NCI-H2196 treated with DMSO at 0.1 percent for 48 hours (cell line): ENCODE data around the gene MICALL2.

Experiments used
- DNase-seq: peaks from one replicate; lab custom pipeline; 2025; ENCODE audit not compliant: unreplicated experiment; lab: John Stamatoyannopoulos, UW

Gene MICALL2

GRCh38 chr7:1468643-1469298, 9.5 kb upstream of the MICALL2 start:
- DNase-seq = no peak

GRCh38 chr7:1468203-1468602, 8.9 kb upstream of the MICALL2 start:
- DNase-seq = no peak

DNA sequence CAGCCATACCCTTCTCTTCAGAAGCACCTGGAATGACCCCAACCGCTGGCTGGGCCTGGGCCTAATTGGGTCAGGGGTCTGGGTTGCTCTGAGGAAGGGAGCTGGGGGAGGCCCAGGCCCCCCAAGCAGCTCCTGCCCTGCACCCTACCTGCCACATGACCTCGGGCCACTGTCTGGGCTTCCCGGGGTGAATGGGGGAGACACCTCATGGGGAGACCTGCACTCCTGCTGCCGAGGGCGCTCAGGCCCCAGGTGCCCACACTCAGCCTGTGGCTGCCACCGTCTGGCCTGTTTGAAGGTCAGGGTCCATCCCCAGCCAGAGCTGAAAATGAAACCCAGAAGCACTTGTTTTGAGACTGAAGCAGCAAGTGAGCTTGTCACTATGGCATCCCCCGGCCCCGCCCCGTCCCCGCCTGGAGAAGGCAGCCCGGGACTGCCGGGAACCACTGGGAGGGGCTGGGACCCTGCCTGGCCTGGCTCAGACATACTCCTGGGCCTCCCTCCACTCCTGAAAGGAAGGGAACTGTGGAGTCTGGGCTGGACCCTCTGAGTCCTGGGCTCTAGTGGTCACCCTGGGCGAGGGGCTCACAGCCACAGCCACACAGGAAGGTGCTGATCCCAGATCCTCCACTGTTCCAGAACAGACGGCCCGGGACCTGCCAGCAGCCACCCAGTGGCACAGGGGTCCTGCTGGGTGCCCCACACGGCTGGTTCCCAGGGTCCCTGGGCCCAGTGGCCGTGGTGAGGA, 7.4 kb upstream of the MICALL2 start:
- DNase-seq = no peak

GRCh38 chr7:1464694-1465093, 5.4 kb upstream of the MICALL2 start:
- DNase-seq = no peak

DNA sequence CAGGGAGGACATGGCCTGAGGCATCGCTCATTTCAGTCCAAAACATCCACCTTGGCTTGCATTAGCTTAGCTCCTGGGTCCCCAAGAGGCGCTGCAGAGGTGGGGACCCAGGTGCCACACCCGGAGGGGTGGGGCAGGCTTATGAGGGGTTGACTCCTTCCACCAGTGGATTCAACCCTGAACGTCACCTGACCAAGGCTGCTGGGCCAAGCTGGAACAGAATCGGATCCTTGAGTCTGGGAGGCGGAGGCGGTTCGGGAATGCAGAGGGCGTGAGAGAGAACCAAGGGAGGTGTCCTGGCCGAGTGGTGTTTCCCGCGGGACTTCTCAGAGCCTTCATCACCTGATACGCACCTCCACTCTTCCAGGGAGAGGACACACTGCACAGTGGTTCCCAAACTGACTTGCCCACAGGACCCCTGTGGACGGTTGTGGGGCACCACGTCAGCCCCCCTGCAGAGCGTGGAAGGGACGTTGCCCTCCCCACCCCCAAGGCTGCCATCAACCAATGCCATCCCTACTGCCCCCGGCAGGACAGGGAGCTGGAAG, 4.5 kb upstream of the MICALL2 start:
- no peak for DNase-seq

- no peak for DNase-seq
These were observed 2.5 kb upstream of the MICALL2 start for GRCh38 chr7:1461646-1462375.

DNA sequence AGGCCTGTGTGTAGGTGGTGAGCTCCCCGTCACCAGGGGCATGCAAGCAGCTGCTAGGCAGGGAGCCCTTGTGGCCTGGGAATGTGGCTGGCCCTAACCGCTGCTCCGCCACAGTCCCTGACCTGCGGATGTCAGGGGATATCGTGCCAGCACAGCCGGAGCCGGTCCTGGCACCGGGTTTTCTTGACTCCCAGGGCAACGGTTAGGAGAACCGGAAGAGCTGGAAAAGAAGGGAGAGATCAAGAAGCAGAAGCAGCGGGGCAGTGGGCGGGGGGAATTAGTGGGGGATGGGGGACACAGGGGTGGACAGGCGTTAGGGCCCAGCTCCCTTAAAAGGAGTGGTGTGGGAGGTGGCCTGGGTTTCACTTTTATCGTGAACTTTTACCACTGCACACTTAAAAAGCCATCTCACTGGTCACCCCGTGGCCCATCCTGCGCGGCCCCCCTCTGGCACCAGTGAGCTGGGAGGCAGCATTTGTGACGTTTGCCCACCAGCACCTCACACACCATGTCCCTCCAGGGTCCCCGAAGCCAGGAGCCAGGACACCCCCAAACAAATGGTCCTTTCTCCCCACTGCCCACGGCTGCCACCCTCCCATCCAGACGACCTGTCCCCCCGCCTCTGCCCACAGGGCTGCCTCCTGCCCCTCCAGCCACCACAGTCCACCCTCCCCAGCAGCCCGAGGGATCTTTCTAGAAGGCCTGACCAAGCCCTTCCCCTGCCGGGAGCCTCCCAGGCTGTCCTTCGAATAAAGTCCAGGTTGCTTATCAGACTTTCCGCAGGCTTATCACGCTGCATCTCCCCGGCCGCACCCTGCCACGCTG, 1.8 kb upstream of the MICALL2 start:
- no peak for DNase-seq

DNA sequence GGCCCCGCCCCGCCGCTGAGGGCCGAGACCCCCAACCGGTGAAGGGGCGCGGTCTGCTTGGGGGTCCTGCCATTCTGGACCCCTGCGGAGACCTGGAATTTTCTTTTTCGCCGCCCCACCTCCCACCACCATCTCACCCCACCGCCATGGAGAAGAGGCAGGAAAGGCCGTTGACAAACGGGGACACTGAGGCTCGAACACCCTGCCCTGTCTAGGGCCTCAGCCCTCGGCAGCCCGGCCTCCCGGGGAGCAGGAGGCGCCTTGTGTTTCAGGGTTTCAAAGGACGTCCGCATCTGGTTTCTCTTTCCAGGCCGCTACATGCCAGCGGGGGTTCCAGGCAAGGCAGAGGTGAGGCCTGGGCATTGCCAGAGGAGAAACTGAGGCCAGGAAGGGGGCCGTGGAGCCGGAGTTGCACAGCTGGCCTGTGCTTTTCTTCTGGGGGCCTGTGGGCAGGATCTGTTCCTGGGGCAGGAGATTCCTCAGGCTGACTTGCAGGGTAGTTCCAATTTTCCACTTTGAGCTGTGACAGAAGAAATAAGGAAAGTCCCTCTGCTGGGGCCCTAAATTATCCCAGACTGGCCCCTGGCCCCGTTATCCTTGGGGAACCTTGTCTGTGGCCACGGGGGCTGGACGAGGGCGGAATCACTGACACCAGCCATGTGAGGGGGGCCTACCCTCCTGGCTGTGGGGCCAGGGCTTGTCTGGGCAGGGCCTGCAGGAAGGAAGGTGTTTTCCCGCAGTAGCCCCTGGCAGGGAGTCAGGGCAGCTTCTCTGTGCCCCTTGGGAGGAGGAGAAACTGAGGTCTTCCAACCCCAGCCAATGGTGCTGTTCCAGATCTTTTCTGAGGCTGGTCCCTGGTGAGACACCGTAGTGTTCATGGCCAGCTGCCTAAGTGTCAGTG, 900 bp upstream of the MICALL2 start:
- DNase-seq = no peak

DNA sequence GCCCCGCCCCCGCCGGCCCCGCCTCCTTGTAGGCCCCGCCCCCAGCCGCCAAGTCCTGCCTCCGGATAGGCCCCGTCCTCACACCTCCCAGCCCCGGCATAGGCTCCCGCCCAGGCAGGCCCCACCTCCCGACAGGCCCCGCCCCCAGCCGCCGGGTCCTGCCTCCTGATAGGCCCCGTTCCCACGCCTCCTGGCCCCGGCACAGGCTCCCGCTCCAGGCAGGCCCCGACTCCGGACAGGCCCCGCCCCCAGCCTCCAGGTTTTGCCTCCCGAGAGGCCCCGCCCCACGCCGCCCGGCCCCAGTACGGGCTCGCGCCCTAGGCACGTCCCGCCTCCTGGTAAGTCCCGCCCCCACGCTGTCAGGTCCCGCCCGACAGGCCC, 232 bp upstream of the MICALL2 start:
- peak; percentile 96 for DNase-seq

GRCh38 chr7:1457949-1458682, 1.2 kb downstream of the MICALL2 start:
- DNase-seq = no peak

DNA sequence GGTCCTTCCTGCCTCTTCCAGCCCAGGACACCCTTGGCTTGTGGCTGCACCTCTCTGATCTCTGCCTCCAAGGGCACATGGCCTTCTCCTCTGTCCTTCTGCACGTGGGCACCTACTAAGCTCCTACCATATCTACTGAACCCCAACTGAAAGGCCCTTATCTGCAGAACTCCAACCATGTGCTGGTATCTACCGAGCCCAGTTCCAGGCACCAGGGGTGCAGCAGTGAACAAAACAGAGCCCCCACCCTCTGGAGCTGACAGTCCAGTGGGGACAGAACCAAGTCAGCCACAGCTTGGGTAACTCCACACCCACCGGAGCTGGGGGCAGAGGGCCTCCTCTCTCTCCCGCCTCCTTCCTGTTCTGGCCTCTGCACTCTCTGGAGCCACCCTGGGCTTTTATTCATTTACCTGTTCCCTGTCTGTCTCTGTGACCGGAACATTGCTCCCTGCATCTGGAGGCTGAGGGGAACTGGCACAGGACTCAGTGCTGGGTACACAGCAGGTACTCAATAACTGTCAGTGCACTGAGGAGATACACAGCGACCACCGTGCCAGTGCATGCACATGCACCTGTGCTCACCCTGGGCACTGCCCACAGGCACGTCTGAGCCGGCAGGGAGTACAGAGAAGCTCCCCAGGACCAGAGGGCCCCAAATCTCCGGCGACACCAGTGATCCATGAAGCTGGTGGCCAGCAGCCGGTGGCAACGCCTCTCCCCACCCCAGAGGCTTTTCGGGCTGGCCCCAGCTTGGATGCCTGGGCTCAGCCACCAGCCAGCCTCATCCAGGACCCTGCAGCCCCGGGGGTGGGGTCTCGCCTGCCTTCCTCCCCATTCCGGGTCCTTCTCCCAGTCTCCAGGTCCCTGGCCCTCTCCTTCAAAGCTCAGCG, 2.0 kb downstream of the MICALL2 start:
- DNase-seq = no peak

DNA sequence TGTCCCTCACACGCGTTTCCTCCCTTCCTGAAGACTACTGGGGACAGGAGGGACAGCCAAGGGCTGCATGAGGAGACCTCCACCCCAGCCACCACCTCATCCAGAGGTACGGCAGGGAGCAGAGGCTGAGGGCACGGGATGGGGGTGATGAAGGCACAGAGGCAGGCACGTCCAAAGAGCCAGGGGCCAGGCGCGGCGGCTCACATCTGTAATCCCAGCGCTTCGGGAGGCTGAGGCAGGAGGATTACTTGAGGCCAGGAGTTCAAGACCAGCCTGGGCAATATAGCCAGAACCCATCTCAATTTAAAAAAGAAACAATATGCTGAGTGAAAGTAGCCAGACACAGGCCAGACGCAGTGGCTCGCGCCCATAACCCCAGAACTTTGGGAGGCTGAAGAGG, 3.3 kb downstream of the MICALL2 start:
- DNase-seq = no peak

- peak; percentile 96 for DNase-seq
These were observed 3.9 kb downstream of the MICALL2 start for GRCh38 chr7:1455241-1455939.

DNA sequence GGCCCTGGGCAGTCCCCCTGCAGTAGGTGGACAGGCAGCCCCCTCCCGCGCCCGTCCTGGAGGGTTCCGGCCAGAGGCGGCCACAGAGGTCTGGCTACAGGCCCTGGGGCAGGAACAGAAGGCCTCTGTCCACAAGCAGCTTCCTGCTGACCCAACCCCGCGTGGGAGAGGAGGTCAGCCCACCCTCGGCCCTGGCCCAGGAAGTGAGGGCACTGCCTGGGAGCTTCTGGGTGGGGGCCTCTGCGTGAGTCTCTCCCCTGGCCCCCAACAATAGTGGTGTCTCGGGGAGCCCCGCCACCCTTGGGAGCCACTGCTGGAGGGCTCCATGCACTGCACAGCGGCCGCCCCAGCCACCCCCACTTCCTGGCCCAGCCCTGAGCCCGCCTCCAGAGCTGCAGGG, 4.7 kb downstream of the MICALL2 start:
- no peak for DNase-seq

- no peak for DNase-seq
These were observed 7.1 kb downstream of the MICALL2 start for GRCh38 chr7:1452205-1452604.

GRCh38 chr7:1450987-1451386, 8.3 kb downstream of the MICALL2 start:
- DNase-seq = no peak

DNA sequence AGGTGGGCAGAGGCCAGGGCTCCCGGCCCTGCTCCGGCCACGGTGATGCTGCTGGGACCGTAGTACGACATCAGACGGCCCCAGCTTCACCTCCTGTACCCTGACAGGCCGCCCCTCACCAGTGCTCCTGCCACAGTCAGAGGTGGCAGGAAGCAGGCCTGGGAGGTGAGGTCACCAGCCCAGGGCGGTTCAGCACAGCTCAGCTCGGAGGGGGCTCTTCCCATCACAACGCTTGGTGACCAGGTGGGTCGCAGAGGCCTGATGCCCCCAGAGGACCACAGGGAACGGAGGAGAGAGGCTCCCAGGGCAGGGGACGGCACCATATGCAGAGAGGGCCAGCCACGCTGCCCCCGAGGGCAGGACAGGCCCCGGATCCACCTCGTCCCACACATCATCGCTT, 8.8 kb downstream of the MICALL2 start:
- no peak for DNase-seq

GRCh38 chr7:1449951-1450350, 9.3 kb downstream of the MICALL2 start:
- no peak for DNase-seq
